NCI-H446 (cell line): ENCODE measurements around the gene QRFP.

Experiments
- DNase-seq, 2 experiments: peaks; one replicate each; lab custom pipeline; 2025; lab: John Stamatoyannopoulos, UW

The QRFP gene

DNA sequence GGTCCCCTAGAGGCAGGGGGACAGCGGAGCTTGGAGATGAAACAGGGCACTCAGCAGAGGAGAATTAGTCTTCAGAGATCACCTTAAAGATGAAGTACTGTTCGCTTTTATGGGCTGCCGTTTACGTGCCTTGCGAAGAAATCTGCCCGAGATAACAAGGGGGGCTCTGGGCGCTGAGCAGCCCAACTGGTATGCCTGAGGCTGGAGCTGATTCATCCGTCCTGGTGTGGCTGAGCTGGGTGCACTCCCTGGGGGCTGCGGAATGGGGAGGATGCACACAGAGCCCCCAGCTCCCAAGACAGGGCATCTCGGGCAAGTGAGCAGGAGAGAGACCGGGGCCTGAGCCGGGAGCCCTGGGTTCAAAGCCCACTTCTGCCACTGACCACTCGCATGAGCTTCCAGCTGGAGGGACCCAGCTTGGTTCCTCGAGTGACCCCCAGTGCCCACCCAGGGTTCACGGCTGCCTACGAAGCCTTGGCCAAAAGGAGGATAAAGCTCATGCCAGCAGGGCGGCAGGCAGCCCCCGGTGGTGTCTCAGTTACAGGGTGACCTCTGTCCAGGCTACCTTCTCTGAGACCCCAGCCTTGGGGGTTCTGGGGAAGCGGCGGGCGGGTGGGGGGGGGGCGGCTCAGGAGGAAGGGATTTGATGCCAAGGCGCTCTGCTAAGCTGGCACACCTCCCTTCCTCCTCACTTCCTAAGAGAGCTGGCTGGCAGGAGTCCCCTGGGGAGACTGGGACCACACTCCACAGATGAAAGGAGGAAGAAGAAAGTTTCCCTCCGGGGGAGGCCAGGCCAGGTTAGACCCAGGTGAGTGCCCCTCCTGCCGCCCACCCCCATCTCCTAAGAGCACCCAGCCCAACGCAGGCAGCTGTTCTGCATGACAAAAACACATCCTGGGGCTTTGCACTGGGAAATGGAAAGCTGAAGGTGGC, 36.8 kb upstream of the QRFP start:
- no peak for DNase-seq

DNA sequence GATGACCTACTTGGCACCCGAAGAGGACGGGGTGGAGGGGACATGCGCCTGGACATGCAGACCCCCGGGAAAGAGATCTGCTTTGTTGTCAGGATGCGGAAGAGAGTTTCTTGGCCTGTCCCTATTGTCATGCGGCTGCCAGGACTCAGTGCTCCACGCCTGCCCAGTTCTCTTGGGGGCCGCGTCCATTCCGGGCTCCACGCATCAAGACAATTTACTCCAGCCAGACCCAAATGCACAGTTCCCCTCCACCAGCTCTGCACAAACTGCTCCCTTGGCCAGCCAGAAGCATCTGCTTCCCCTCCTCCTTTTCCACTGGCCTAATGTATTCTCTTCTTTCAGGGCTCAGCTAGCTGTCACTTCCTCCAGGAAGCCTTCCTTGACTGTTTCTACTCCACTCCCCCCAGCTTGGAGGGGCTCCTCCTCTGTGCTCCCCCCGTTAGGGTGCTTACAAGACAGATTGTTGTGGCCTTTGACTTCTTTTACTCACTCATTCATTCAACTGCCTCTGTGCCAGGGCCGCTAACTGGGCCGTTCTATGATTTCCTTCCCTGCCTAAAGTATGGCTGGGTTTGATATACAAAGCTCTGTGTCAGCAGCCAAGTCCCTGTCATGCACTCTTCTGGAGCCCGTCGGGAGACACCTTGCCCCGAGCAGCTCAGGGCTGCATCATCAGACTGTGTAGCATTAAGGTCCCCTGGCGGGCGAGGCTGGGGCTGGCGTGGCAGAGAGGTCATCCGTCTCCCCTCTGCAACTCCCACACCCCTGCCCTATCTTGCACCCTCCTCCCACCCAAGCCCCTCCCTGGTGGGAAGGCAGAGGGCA, 35.9 kb upstream of the QRFP start:
- no peak for DNase-seq

- peak in 1 of 2 experiments; percentile 25 for DNase-seq
These were observed 35.1 kb upstream of the QRFP start for GRCh38 chr9:130931508-130932254.

- no peak for DNase-seq
These were observed 34.3 kb upstream of the QRFP start for GRCh38 chr9:130930804-130931349.

- DNase-seq, result no peak
These were observed 33.7 kb upstream of the QRFP start for GRCh38 chr9:130930132-130930803.

- no peak for DNase-seq
These were observed 33.0 kb upstream of the QRFP start for GRCh38 chr9:130929571-130930038.

- peak; percentile 11 to 68 for DNase-seq
These were observed 31.6 kb upstream of the QRFP start for GRCh38 chr9:130927995-130928900.

- peak in 1 of 2 experiments; percentile 26 for DNase-seq
These were observed 30.7 kb upstream of the QRFP start for GRCh38 chr9:130927338-130927737.

DNA sequence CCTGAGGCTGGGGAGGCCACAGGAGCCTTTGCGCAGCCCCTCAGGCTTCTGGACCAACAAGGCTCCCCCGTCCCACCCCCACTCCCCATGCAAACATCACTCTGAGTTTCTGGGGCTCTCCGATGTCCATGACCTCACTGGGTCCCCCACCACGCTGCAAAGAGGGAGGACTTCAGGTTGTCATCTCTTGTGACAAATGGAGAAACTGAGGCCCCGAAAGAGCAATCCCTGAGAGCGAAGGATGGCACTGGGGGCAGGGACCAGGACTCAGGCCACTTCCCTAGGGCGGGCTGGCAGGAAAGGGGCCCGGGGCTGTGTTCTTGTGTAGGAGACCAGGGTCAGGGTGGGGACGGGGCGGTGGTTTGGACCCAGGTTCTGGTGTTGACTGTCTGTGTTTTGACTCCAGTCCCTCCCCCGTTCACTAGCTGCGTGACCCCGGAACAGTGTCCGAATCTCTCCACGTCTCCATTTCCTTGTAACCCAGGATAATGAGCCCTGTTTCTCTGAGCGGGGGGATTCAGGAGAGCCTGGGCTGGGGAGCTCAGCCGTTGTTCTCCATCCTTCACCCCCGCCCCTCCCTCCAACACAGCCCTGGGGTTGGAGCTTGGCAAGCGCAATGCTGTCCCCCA, 28.6 kb upstream of the QRFP start:
- no peak for DNase-seq

- no peak for DNase-seq
These were observed 27.8 kb upstream of the QRFP start for GRCh38 chr9:130924448-130924788.

GRCh38 chr9:130923611-130924447, 27.2 kb upstream of the QRFP start:
- DNase-seq, result no peak

DNA sequence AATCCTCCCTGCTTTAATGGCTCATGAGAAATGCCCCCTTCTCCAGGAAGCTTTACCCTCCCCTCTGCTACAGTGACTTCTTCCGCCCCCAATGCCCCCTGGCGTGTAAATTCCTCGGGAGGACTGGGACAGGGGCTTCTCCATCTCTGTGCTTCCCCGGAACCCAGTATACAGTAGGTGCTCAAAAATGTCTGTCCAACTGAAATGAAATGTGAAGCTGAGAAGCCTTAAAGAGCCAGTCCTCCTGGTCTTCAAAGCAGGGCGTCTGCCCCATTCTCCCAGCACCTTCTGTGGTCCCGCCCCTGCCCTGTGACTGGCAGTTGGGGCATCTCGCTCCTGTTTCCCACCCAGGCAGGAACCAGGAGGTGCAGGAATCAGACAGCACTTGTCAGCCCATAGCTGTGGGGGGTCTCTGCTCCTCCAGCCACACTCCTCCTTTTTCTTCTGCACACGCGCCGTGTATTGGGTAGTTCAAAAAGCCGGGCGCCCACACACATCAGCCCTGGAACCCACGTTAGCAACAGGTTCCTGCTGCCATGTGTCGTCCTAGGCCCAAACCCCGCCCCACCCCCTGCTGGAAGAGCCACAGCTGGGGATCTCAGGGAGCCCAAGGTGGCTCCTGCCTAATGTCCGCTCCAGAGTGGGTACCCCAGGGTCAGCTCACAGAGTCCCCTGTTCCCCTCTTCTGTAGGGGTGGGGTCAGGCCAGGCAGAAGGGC, 26.4 kb upstream of the QRFP start:
- no peak for DNase-seq

GRCh38 chr9:130921989-130922892, 25.6 kb upstream of the QRFP start:
- no peak for DNase-seq

DNA sequence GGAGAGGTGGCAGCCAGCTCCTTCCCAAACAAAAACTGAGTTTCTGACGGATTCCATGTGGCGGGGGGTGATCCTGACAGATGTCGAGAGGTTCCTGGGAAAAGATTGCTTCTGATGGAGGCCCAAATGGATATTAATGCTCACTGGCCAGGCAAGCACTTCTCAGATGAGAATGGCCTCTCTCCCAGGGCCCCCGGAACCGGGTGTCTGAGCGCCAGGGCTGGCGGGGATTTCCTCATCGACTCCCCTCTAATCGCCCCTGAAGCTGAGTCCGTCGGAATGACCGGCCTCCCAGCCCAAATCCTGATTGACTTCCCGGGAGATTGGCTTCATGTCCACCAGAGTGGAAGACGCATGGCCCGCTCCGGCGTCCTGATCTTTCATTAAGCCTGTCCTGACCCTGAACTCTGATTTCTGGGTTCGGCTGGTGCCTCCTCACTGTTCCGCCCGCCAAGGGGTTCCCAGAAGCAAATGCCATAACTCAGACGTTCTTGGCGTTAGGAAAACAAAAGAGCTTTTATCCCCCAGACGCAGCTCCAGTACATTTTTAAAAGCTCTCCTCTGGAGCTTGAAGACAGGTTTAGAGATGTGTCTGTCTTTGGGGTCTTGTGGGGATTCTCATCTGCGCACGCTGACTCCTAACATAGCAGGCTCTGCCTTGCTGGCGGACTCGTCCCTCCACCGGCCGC, 24.8 kb upstream of the QRFP start:
- DNase-seq, result peak in 1 of 2 experiments; percentile 20

DNA sequence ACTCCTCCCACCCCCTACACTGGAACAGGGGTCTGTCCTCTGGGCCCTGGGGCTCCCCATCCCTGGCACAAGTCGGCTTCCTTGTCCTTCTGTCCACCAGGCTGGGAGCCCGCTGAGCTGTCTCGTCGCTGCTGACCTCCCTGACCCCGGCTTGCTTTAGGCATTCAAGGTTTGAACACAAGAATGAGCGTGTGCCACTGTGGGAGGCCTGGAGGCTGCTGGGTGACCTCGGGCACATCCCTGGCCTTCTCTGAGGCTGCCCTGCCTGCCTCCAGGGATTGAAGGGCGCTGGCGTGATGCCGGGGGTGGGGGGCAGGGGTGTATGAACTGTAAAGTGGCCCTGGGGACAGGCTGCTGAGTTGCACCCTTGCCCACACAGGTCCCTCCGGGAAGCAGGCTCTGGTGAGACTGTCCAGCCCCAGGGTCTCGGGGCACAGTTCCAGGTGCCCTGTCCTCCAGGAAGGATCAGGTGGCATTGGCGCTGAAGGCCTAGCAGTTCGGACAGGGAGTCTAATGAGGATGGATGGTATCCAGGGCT, 24.2 kb upstream of the QRFP start:
- DNase-seq, result no peak

GRCh38 chr9:130920233-130920632, 23.6 kb upstream of the QRFP start:
- DNase-seq, result no peak
